MCF 10A (cell line): ENCODE measurements around the gene TMEM59L. TPM values are rescaled to one million over a fixed set of nuclear protein-coding genes. Genes with fewer than 3 reads are reported as not detected.

Experiments used
- Bru-seq: library from RNA; stranded (reverse); fragments of 400-500 nt; gene quantifications from one replicate; lab custom pipeline; 2021; lab: Mats Ljungman, UMichigan
- BruChase-seq, 2 experiments: library from RNA; stranded (reverse); fragments of 400-500 nt; gene quantifications; one replicate each; lab custom pipeline; 2021; lab: Mats Ljungman, UMichigan
- BruUV-seq: library from RNA; stranded (reverse); fragments of 400-500 nt; replicated peaks from 2 replicates; lab custom pipeline; 2021; lab: Mats Ljungman, UMichigan
- CTCF ChIA-PET: fragments of 300-600 bp; sonication (Branson Sonifier 250); formaldehyde crosslinking; extraction: SDS; loops from one replicate; lab custom pipeline; 2021; ENCODE audit warnings: antibody characterized with exemption, inconsistent platforms; lab: Yijun Ruan, JAX
- POLR2A ChIA-PET: fragments of 300-600, 350-650 bp; sonication (Branson Sonifier 250); formaldehyde crosslinking; extraction: SDS; loops from one replicate; lab custom pipeline; 2020; ENCODE audit warnings: antibody characterized with exemption, inconsistent platforms; lab: Yijun Ruan, JAX
- DNase-seq: peaks from one replicate; pipeline ENCODE4 v3.0.0-alpha.2; 2018; ENCODE audit not compliant: unreplicated experiment
- H3K27ac Mint-ChIP-seq: one replicate; pipeline ENCODE4 v1.8.0; 2022; ENCODE audit warnings: mild to moderate bottlenecking, low read depth, mixed read lengths; ENCODE audit not compliant: unreplicated experiment
- H3K27me3 Mint-ChIP-seq: one replicate; pipeline ENCODE4 v1.8.0; 2022; ENCODE audit warnings: mixed read lengths; ENCODE audit not compliant: insufficient read depth, unreplicated experiment
- H3K36me3 Mint-ChIP-seq: one replicate; pipeline ENCODE4 v1.8.0; 2022; ENCODE audit warnings: mild to moderate bottlenecking, moderate library complexity, mixed read lengths; ENCODE audit not compliant: insufficient read depth, unreplicated experiment
- H3K4me1 Mint-ChIP-seq: one replicate; pipeline ENCODE4 v1.8.0; 2022; ENCODE audit warnings: mixed read lengths; ENCODE audit not compliant: insufficient read depth, unreplicated experiment
- H3K4me3 Mint-ChIP-seq: one replicate; pipeline ENCODE4 v1.8.0; 2022; ENCODE audit warnings: mild to moderate bottlenecking, moderate library complexity, mixed read lengths; ENCODE audit not compliant: unreplicated experiment
- H3K9me3 Mint-ChIP-seq: one replicate; pipeline ENCODE4 v1.8.0; 2022; ENCODE audit warnings: mixed read lengths; ENCODE audit not compliant: unreplicated experiment
- CTCF ChIP-seq: fragments of 200-600 bp; IDR thresholded peaks from one replicate; pipeline ENCODE4 v1.8.0; 2022; ENCODE audit warnings: antibody characterized with exemption, mild to moderate bottlenecking; ENCODE audit not compliant: unreplicated experiment
- intact Hi-C: fragments of 100-400 bp; cut with micrococcal nuclease; formaldehyde crosslinking; loops from 2 replicates; pipeline ENCODE4 v1.14.1; 2022
- long read RNA-seq: library from polyadenylated mRNA; stranded (forward); transcript quantifications from one replicate; pipeline ENCODE4 v2.0.0, GENCODE V29; 2022
- total RNA-seq: library from RNA; stranded (reverse); gene quantifications from 2 replicates; pipeline ENCODE4 v1.2.3, GENCODE V29; 2022

Gene TMEM59L
- total RNA-seq (0.33 and 0.64 TPM in 2 replicates), Bru-seq, nascent RNA (percentile 17 among the genes with signal in this experiment), BruChase-seq, experiment 1, labeled RNA remaining after a 6-hour chase (percentile 29 among the genes with signal in this experiment), BruChase-seq, experiment 2, labeled RNA remaining after a 2-hour chase (percentile 21 among the genes with signal in this experiment)
- long read RNA-seq: 0 reads

GRCh38 chr19:18612772-18613588, at the start of gene TMEM59L:
TSS of gene TMEM59L (plus strand) at chr19:18612870. CDS start at chr19:18612959, 89 bp downstream.
- TF ChIP-seq CTCF: no peak
- Mint-ChIP-seq H3K4me1 (peaks cover 6% of the 10 kb centered on the region), H3K27ac (no peak within 1 kb of the TSS), H3K4me3 (peak within 1 kb of the TSS; percentile 33), H3K9me3 (no peaks in the 10 kb centered on the region), H3K27me3 (peaks cover 71% of the 10 kb centered on the region), H3K36me3 (no peaks in the 10 kb centered on the region)
- ChIA-PET POLR2A (no interaction called here), CTCF (no interaction called here)
- no peak for DNase-seq
- BruUV-seq: no TSS peak
- intact Hi-C loops: no loop called here

DNA sequence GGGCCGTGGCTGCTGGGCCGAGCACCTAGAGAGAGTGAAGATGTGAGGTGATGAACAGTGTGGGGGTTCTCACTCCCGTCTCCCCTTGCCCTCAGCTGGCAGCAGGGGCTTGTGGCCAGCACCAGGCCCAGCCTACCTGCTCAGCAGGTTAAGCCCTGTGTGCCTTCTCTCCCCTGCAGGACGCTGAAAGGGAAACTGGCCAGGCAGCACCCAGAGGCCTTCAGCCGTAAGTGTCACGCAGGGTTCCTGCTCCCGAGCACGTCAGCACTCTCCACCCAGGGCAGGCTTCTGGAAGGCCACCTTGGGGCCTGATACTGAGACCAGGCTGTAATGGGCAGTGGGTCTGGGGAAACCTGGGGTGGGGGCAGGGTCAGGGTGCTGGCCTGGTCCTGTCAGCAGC, 45.7 kb upstream of the TMEM59L start:
- Mint-ChIP-seq H3K36me3 (peaks cover 82% of the 10 kb centered on the region), H3K27me3 (no peaks in the 10 kb centered on the region), H3K4me3 (no peak overlapping the region), H3K27ac (no peak overlapping the region), H3K9me3 (no peaks in the 10 kb centered on the region), H3K4me1 (no peaks in the 10 kb centered on the region)
- no TSS peak for BruUV-seq
- no peak for DNase-seq
- ChIA-PET POLR2A (no interaction called here), CTCF (no interaction called here)
- no peak for TF ChIP-seq CTCF
- intact Hi-C loops: no loop called here

GRCh38 chr19:18568367-18568766, 44.3 kb upstream of the TMEM59L start:
- intact Hi-C loops: no loop called here
- Mint-ChIP-seq H3K9me3 (no peaks in the 10 kb centered on the region), H3K27me3 (no peaks in the 10 kb centered on the region), H3K27ac (no peak overlapping the region), H3K36me3 (peaks cover 81% of the 10 kb centered on the region), H3K4me3 (no peak overlapping the region), H3K4me1 (peaks cover 9% of the 10 kb centered on the region)
- ChIA-PET CTCF (interaction anchor here (1.1 kb wide), 1 partner anchor 48 kb away, joined by 5 read pairs; no protein-coding TSS in a partner anchor), POLR2A (no interaction called here)
- DNase-seq: no peak
- BruUV-seq: no TSS peak
- TF ChIP-seq CTCF: no peak
